DMS 273 treated with DMSO at 0.1 percent for 48 hours (cell line): ENCODE data around the gene DGKI.

ENCODE experiments used
- DNase-seq: peaks from one replicate; lab custom pipeline; 2025; lab: John Stamatoyannopoulos, UW

Gene DGKI

DNA sequence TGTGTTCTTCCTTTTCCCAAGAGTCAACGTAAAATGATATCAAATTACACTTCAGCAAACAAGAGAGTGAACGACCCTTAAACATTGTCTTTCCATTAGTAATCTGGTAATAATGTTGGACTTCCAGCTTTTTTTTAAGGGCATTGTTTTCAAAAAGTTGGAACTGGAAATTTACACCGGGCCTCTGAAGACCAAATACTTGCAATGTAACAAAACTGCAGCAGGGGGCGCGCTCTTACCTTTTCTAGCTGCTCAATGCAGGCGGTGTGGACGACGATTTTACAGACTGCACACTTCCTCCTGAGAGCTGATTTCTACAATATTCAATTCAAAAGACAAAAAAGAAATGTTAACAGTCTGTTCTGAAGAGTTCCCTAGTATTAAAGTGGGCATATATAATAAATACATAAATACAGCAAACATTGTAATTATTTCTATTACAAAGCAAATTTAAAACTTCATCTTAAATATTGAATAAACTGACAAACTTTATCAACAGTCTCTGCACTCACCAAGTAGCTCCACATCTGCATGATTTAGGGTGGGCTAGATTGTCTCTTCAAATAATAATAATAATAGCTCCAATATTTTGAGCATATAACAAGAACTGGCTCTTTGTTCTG lies 190.4 kb downstream of the DGKI start:
- DNase-seq: peak; percentile 33

DNA sequence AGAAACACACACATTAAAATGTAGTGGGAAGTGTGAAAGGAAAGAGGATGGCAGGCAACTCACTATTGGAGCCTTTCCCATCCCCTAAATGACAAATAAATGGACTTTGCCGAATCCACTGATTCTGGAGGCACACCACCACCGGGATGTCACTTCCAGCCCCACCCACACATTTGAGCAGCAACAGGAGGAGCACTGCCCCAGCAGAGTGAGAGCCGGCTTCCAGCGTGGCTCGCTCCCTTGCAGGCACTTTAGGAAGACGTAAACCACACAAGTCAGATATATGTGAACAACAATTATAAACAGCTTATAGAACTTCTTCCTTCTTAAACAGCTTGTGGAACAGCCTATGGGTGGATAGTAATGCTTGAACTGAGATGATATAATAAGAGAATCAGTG lies 191.0 kb downstream of the DGKI start:
- no peak for DNase-seq

DNA sequence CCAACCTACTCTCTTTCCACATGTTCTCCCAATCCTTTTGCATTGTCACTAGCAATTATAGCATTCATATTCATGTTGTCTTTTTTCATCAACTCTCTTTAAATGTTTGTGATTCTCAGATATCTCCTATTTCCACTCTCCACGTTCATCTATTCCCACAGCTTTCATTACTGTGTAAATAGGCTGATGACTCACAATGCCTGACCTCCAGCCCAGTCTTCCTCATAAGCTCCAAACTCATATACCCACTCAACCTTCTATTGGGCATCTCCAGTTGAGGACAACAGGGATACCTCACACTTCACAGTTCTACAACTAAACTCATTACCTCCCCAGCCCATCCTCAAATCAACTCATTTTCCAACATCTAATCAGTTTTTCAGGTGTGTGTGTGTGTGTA lies 194.1 kb downstream of the DGKI start:
- no peak for DNase-seq

DNA sequence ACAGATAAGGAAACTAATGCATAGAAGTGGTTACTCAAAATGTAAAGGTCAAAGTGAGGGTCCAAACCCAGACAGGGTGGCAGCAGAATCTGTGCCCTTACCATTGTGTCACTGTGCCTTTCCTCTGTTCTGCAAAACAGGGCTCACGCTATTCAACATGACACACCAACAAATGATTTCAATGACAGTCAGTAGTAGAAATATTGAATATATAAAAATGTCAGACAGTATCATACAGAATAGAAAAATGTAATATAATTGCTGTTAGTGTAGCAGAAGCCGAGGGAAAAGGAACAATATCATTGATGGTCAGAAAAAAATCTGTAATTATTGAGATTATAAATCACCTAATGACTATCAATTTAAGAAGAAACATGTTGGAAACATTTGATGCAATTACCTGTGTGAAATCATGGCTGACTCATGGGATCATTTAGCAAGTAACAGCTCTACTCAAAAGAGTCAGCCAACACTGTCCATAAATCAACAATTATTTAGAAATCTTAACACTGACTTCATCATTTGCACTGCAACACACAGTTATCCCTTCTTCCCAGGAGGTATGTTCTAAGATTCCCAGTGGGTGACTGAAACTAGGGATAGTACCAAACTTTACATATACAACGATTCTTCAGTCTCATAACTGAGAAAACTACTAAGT lies 198.7 kb downstream of the DGKI start:
- no peak for DNase-seq

DNA sequence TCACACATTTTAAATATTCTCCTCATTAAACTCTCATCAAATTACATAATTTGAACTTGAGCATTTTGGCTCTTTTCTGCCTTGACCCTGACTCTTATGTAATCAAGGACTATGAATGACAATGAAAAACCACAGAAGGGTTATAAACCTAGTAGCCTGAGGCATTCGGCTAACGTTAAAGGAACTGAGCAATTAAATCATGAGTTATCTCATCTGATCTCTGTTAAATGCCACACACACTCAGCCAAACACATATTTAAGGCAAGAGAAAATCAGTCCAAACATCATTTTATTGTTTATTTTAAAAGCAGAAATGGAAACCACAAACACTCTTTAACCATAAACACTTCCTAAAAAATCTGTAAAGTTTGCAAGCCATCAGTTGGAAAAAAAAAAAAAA lies 204.3 kb downstream of the DGKI start:
- DNase-seq: no peak

DNA sequence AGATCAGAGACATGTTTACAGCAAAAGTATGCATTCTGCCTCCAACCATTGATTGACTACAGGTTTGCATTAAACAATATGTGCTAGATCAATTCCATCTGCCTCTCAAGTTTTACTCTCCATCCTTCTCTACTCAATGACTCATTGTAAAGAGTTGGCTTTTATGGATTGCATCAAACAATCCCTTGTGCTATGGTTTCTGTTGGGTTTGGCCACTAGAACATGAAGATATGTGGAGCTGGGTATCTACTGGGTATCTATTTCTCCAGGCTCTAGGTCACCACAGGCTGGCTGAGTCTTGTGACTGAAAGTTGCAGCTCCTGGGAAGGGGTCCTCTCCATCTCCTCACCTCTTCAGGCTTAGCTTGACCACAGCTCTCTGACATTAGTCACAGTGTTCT lies 204.7 kb downstream of the DGKI start:
- DNase-seq: no peak

DNA sequence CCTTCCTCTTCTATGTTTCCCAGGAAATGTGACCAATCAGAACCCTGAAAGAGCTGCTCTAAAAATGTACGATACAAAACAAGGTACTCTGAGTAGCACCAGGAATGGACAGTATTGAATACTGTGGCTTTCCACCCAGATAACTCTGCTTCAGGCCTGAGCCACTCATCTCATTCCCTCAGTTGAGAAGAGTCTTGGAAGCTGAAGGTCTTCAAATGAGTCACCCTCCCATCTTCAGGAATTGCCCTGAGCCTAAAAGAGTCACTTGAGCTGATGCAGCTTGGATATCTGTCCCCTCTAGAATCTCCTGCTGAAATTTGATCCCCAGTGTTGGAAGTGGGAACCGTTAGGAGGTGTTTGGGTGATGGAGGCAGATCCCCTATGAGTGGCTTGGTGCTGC lies 210.4 kb downstream of the DGKI start:
- DNase-seq: no peak

DNA sequence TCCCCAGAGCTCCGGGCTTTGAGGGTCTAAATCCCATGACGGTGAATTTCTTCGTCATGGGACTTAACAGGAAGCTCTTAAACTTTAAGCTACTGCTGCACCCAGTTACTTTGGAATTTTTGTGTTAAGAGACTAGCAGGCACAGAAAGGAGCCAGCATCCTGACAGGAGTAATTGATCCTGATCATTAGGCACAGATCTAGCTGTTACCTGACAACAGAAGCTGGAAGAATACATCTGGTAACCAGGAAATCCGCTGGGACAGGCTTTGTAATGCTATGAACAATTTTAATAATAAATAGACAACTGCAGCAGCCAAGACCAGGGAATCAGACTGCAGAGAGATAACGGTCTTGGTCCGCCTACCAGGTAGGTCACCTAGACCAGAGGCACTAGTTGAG lies 210.9 kb downstream of the DGKI start:
- no peak for DNase-seq

DNA sequence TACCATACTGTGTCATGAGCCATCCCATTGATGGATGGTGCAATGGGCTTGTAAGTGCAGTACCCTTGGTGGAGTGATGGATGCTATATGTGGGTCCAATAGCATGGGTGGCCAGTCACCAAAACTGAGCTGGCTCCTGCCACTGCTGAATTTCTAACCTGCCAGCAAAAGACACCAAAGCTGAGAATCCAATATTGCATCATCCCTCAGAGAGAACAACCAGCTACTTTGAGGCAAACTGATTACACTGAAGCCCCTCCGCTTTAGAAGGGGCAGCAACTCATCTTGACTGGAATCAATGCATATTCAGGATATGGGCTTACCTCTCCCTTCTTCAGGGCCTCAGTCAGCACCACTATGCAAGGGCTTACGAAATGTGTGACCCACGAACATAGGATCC lies 211.6 kb downstream of the DGKI start:
- DNase-seq: no peak

DNA sequence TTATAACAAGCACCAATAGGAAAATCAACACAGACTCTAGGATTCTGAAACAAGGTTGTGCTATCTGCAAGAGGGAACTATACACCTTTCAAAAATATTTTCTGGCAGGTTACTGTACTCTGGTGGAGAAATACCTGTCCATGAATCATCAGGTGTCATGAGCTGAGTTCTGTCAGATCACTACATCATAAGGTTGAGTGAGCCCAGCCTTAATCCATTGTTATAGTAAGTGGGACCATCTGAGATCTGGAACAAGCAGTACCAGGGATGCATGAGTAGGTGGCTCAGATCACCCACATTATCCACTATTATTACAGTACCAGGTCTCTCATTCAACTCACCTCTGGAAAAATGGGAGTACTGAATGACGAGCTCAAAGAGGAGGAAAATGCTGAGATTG lies 212.4 kb downstream of the DGKI start:
- no peak for DNase-seq

DNA sequence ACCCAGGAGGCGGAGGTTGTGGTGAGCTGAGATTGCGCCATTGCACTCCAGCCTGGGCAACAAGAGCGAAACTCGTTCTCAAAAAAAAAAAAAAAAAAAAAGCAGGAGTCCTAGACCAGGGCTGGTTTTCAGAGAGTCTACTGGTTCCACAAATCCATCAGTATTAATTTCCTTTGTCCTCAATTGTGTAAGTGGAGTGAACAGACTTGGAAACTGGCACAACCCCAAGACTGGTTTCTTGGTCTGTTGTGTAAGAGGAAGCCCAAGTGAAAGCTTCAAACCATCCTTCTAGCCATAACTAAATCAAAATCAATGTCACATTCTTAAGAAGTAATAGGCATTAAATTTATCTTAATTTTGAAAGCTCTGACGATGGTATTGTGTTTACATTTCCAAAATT lies 213.6 kb downstream of the DGKI start:
- DNase-seq: no peak

DNA sequence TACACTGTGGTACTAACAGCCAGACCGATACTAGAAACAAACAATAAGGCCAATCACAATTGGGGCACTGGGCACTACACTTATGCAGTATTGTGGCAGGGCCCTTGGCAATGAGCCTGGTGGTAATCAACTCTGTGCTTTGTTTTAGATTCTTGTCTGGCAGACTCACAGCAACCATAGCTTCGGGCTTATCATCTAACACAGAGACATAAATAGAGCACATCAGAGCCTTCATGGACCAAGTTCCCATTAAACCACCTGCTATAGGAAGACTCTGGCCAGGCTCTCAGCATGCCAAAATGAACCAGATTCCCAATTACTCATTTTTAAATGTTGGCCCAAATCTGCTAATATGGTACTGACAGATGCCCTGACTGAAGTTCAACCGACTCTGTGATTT lies 218.6 kb downstream of the DGKI start:
- no peak for DNase-seq

DNA sequence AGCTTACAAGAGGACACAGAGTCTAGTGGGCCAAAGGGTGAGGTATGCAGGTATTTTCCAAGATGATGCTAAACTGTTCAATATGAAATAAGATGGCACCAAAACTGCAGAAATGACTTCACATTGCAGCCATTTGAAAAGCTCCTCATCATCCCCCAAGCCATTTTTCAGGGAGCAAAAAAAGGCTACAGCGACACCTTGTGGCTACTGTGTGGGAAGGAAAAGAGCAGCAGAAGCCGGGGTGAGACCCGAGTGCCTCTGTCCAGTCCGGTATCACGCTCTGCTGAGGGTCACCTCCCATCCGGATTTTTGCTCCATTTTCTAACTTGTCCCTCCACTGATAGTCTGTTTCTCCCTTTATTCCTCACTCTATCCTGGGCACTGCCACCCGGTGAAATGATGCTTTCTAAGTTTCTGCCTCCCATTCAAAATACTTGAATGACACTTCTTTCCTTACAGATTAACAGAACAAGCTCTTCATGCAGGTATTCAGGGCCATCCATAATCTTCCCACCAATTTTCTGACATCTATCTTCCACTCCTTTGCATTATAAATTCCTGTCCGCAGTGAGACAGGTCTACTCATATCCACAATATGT lies 220.2 kb downstream of the DGKI start:
- no peak for DNase-seq

DNA sequence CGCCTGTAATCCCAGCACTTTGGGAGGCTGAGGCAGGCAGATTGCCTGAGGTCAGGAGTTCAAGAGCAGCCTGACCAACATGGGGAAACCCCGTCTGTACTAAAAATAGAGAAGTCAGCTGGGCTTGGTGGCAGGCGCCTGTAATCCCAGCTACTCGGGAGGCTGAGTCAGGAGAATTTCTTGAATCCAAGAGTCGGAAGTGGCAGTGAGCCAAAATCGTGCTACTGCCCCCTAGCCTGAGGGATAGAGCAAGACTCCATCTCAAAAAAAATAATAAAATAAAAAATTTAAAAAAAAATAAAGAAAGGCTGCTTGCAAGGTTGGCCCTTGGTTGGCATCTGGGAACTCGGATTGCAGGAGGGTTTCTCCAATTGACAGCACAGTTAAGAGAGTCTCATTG lies 221.6 kb downstream of the DGKI start:
- no peak for DNase-seq

DNA sequence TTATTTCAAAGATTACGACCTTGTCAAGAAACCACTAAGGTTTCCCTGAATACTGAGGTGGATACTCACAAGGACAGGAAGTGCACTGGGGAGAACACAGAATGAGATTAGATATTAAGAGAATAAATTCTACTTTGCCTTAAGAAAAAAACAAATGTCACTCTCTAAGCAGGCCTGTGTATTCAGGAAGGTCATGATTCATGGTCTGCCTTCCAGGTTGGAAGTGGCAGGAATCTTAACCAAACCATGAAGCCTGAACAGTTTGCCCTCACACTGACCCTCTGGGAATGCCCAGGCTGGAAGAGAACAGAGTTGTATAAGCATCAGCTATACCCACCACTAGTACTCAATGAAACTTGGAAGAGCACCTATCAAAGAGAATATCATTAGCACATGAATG lies 227.6 kb downstream of the DGKI start:
- DNase-seq: no peak

DNA sequence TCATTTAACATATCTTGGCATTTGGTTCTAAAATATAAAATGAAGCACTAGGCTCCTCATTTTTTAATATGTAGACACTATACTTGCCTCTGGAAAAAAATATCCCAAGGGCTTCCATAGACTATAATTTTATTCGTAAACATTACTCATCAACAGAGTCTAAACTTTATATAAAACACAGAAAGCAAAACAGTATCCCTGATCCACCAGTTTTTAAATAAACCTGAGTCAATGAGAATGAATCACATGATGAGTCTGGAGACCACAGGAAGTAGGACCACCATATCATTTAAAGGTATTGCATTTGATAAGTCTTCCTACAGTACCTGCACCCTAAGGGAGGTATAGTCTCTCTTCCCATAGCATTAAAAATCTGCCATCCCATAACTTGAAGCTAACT lies 228.0 kb downstream of the DGKI start:
- DNase-seq: no peak

DNA sequence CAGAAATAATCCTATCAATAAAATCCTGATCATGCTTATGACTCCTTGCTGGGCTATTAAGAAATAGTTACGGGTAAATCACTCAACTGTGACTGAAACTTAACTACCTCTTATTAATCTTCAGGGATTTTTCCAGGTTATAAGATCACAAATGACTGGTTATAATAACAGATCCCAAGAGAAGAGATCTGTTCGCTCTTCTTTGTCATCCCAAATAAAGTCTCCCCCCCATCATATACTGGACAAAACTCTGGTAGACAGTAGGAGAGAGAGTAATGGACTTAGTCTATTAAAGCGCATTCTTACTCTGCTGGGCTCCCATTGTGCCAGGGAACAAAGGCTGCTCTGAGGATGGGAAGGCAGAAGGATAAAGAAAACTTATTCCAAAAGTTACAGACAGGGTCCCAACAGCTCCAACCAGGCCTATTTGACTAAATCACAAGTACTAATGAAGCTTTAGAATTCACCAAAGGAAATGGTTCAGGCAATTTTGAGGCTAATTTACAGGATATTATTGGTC lies 233.7 kb downstream of the DGKI start:
- DNase-seq: no peak

DNA sequence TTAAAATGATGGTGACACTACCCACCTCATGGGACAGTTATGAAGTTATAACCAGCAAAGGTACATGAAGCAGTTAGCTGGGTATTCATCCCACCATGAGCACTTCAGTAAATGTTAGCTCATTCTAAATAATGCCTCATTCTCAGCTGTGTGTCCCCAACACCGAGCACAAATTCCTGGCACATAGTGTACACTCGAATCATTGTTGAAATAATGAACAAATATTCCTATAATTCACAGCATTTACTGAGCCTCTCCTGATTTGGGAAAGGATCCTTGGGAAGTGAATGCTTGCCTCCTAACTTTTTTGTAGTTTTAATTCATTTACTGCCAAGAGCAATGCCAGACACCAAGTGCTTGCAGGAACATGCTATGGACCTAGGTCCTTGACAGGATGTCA lies 235.2 kb downstream of the DGKI start:
- no peak for DNase-seq

DNA sequence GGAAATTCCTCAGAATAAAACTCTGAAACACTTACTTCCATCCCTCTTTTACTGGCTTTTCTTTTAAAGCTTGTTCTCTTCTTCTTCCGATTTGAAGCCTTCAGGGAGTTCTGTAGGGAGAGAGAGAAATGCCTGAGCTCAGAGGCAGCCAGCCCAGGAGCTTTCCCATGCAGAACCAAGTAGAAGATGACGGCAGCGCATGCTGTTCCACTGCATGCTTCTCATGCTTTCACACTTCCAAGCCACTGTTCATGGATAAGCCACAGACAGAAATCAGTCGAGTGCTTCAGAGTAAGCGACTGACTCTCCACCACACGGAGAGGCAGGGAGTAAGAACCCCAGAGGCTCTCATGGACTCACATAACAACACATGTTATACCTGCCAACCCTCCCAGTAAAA lies 237.3 kb downstream of the DGKI start:
- no peak for DNase-seq

DNA sequence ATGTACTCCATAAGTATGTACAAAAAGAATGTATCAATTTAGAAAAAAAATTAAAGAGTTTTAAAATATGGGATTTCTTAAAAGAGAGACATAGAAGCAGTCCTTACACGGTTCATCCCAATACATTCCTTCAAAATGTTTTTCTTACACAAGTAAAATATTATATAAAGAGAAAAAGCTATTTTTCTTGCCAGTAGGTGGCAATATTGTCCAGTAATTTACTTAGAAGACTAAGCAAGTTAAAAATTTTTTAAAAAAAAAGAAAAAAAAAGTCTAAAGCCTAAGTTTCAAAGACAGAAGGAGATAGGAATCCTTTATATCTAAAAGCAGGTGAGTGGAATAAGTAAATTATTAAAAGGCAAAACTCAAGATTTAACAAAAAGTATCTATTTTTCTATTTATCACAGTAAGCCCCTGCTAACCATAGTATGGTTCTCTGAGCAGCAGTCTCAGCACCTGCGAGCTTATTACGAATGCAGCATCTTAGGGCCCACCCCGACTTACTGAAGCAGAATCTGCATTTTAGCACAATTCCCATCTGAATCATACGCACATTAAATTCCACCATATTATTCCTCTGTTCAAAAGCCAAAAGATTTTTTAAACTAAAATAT lies 240.6 kb downstream of the DGKI start:
- DNase-seq: no peak

DNA sequence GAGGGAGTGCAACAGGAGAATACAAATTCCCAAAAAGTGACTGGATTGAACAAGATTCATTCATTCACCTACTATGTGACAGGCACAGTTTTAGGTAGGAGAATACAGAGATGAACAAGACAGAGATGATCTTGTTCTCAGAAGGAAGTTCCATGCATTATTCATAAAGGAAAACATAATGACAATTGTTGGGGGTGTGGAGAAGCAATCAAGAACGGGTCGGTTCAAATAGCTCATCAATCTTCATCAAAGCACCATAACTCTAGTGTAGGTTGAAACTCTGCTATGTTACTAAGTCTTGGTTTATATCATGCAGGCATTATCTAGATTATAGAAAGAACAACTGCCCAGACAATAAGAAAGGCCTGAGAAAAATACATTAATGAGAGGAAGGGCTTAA lies 243.7 kb downstream of the DGKI start:
- no peak for DNase-seq

DNA sequence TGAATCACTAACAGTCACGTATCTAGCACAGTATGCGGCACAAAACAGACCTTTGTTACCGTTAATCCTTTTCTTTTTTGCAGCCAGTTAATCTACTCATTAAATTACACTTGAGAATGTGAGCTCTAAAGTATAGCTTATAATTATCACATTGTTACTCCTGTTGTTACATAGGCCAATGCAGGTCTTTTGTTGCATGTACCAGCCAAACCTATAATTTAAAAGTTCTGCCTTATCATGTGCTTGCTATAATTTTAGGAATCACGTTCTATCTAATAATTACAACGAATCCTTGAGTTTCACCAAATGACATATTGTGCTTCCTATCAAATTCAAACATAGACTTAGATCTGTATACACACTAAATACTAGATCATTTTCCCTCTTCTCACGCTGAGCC lies 245.1 kb downstream of the DGKI start:
- no peak for DNase-seq

DNA sequence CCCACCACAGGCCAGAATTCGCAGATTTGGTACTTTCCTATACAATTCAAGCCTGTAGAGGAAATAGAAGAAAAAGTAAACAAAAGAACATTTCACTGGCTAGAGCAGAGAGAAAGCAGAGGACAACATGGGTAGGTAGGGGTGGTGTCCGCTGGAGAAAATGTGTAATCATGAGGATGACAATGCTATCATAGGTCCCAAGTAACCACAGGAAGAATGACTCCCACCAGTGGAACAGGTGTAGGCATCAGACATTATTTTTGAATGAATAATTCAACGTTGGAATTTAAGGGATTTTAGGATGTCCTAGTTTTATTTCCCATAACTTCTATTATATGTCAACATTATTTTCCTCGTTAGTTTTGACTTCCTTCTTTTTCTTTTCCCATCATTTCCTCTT lies 248.9 kb downstream of the DGKI start:
- no peak for DNase-seq
